HG03280 (cell line): ENCODE results near the gene FBXO31.
"Not testable (repeated sequence)": the region's sequence is repeated elsewhere in the genome, so short reads cannot be mapped to it uniquely, and the experiment has no call there.

Source experiments
- ATAC-seq: cut with Tn5 transposase; IDR thresholded peaks from one replicate; pipeline ENCODE4 v1.9.1; 2021; ENCODE audit warnings: mild to moderate bottlenecking, moderate library complexity; ENCODE audit not compliant: unreplicated experiment

FBXO31 gene

DNA sequence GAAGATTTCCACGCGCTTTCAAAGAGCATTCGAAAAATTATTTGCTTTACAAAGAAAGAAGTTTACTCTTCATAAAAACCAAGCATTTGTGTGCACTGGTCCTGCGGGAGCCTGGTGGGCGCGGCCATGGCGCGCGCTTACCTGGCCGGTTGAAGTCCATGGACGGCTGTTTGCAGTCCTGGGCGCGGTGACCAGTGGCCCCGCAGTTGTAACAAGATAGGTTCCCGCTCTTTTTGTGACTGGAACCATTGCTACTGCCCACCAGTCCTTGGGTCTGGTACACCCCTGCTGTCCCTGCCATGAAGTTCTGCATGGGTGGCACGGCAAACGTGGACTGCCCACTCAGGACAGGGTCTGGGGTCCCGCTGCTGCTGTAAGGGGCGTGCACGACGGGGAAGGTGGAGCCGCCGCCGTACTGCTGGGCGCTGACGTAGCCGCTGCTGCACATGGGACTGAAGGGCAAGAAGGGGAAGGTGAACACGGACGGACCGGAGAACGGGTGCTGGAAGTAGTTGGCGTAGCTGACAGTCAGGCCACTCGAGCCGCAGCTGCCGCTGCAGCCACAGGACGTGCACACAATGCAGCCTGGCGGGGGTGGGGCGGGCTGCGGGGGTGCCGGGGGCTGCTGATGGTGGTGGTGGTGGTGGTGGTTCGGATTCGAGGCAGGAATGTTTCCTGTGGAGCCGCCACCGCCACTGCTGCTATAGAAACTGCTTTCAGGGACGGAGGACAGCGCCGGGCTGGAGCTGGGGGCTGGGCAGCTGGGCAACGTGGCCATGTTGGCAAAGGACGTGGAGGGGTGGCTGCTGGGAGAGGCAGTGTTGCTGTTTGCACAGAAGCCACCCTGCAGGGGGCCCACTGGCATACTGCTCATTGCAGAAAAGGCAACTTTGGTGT, 28.0 kb upstream of the FBXO31 start:
- ATAC-seq = no peak

DNA sequence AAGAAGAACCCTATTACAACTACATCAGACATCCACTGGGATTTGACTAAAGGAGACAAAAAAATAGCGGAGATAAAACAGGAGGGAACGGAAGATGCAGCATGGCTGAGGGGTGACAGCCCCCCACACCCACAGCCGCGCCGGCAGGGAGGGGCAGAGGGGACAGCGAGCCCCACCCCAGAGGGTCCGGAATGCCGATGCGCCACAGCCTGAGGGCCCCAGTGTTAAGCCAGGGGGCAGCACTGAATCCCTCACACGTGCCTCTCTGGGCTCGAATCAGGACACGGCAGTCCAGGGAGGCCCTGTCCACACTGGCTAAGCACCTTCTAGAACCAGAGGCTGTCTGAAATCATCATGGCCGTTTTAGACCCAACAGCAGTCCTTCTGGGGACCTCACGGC, 27.4 kb upstream of the FBXO31 start:
- no peak for ATAC-seq

DNA sequence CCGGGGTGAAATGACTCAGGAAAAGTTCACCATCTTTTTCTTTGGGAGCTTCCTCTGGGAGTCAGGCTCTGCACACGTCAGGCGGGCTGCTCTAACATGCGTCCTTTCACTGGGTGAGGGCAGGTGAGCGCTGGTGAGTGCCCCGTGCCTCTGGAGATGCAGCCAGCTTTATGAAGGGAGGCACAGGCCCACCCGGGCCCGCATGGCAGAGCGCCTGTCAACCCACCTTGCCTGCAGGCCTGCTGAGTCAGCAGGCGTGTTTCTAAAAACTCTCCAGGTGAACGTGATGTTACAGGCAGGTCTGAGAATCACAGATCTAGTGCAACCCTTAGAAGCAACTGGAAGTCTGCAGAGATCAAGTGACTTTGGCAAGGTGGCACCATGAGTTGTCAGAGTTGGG, 27.0 kb upstream of the FBXO31 start:
- no peak for ATAC-seq

DNA sequence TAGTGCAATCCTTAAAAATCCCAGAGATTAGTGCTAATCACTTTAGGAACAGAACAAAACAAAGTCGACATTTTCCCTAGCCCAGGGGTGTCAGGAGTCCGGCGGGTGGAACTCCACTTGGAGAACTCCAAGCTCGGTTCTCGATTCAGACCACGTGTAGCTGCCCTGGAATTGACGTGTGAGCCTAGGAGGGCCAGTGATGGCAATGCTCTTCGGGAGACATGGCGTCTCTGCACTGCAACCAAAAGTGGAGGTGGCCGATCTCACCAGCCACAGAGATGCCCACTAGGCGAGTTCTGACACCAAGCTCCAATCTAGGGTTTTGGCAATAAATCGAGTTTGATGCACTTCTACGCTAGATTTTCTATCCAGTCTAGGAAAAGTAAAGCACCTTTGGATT, 26.2 kb upstream of the FBXO31 start:
- ATAC-seq = no peak

DNA sequence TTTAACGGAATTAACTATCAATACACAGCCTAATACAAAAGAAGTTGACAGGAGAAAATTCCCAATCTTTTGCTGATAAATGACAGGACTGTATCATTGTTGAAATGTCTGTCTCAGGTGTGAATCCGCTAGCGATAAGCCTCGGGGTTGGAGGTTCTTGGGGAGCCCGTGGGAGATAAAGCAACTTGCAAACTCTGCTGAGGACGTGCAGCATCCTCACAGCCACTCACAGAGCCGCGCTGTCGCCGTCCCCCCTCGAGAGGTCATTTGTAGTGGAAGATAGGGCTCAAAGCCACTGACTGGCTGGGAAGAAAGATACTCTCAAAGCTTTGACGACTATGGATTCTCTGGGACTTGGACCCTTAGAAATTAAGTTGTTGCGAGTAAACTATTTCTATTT, 25.6 kb upstream of the FBXO31 start:
- no peak for ATAC-seq

DNA sequence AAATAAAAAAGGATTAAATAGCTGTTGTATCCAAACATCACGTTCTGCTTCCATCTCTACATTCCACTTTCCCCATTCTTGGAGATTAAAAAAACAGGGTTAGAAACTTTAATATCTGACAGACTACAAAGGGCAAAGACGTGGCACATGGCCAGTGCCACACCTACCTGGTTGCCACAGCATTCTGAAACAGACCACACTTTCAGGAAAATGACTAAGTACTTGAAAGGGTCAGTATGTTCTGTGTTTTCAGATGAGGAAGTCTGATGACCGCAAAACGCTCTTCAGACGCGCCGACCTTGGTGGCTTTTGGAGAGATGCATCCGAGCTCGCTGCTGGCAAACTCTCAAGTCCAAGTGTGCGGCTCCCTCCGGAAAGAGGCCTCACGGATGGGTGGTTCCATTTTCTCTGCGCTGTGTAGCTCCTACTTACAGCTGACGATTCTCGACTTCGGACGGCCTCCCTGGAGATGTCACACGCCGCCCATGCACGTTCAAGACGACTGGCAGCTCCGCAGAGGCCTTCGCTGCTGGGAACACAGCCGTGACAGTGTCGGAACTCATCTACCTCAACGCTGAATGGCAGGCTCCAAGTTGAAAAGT, 24.0 kb upstream of the FBXO31 start:
- ATAC-seq = peak; percentile 53

DNA sequence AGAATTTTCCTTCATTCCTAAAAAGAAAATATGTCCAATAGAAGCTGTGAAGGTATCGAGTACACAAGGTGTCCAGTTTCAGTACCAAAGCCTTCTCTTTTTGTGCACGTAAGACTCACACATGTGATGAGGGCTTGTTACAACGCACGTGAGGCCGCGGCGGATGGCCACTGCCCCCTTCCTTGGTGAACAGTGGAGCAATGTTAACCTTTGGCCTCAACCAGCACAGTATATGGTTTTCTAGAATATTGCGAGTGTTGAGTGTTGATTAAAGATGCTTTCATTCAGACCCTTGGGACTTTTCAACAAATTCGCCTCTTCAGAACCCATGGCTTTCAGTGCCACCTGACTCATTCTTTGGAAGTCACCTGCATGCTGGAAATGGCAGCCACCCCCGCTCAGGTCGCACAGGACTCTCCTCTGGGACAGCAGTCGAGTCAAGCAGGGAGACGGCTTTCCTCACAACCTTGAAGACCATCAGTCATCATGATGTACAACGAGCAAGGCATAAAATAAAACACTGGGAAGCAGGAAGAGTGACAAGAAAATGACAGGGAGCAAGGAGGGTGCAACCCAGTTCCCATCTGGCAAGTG, 23.0 kb upstream of the FBXO31 start:
- ATAC-seq = no peak

DNA sequence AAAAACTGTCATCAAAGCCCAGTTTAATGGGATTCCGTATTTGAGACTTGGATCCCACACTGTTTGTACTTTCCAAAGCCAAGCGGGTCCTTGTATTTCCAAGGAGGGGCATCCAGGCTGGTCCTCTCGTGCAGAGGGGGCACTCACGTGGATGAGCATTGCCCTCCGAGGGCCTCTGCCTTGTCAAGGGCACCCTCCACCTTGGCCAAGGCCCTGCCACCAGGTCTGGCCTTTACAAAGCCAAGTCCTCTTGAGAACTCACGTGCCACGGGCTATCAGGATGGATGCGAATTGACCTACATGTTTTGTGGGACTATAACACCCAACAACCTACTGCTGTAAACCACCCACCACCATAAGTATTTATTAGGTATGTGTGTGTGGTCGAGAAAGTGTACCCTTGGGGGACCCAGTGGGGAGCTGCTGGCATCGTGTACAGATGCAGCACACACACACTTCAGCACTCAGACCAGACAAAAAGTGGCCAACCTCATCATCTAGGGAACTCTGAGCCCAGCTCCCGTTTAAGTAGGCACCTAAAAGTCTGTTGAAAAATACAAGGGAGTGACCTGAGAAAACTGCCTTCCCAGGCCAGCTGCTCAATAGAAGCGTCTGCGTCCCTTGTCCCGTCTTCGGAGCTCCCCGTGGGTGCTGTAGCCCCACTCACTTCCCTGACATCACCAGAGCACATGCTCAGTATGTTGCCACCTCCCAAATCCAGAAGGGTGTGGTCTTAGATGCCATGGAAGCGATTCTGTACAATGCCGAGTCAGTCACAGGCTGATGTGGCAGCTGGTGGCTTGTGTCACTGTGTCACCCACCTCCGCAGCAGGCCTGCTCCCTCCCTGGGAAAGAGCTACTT, 21.4 kb upstream of the FBXO31 start:
- no peak for ATAC-seq

DNA sequence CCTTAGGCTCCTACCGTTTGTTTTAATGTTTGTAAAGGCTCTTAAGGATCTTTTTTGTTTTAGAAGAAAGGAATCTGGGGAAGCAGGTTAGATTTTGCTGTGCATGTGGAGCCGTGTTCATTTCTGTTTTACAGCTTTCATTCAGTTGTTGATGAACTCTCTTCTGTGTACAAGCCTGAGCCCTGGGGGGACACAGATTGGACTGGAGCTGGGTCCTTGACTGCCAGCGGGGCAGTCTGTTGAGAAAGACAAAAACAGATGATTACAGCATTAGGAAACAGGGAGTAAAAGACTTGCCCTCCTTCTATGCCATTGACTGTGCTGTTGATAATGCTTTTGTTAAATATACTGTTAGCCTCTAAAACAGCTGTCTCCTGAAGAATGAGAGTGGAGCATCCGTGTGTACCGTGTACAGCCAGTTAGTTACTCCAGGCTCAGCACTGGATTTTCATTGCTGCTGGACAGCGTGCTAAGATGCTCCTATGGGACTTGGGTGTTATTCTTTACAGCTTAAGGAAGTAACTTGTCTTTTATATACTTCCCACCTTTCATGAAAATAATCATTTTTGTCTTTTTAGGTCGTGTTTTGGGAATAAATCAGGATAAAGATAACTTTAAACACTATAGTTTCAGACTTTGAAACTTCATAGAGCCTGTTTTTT, 11.7 kb upstream of the FBXO31 start:
- ATAC-seq = no peak

DNA sequence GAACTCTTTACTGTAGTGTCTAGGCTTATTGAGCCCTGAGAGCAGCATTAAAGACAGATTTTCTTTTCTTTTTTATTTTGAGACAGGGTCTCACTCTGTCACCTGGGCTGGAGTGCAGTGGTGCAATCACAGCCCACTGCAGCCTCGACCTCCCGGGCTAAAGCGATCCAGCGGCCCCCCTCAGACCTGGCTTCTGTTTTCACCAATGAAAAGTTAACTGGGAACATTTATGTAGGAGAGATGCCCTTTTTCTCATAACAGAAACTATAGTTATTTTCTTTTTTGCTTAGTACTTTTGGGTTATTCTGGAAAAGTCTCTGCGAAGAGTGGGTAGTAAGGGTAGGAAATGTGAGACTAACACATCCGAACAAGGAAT, 10.1 kb upstream of the FBXO31 start:
- ATAC-seq = no peak

DNA sequence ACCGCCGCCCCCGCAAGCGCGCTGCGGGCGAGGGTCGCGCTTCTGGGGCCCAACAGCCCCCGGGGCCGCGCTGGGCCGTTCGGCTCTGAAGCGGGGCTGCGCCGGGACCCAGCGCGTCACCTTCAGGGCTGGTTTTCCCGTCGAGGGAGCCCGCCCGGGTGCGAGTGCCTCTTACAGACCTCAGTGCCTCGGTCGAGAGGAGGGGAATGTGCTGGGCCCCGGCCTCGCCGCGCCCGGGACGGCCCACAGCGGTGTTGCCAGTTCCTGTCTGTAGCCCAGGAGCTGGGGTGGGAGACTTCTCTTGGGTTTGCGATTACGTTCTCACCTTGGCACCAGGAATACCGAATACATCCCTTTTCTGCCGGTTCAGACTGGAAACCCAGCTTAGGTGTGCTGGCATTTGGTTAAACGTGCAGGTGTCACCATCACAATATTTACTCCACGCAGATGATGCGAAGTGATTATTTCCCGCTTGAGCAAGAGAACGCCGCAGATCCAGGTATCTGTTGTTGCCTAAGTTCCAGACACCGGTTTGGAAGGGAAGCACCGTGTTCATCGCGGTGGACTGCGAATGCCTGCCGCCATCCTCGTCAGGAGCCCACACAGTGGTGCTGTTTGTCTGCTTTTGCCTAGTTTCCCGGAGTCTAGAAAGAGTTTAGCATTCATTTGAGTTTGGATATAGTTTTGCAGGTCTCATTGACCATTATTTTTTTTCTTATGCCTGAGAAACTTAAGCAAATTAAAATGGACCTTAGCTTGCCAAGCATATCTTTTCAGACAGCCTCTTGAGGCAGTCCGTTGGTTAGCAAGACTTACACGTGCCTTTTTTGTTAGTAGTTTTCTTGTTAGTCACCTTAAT, 9.5 kb upstream of the FBXO31 start:
- peak; percentile 1 for ATAC-seq

DNA sequence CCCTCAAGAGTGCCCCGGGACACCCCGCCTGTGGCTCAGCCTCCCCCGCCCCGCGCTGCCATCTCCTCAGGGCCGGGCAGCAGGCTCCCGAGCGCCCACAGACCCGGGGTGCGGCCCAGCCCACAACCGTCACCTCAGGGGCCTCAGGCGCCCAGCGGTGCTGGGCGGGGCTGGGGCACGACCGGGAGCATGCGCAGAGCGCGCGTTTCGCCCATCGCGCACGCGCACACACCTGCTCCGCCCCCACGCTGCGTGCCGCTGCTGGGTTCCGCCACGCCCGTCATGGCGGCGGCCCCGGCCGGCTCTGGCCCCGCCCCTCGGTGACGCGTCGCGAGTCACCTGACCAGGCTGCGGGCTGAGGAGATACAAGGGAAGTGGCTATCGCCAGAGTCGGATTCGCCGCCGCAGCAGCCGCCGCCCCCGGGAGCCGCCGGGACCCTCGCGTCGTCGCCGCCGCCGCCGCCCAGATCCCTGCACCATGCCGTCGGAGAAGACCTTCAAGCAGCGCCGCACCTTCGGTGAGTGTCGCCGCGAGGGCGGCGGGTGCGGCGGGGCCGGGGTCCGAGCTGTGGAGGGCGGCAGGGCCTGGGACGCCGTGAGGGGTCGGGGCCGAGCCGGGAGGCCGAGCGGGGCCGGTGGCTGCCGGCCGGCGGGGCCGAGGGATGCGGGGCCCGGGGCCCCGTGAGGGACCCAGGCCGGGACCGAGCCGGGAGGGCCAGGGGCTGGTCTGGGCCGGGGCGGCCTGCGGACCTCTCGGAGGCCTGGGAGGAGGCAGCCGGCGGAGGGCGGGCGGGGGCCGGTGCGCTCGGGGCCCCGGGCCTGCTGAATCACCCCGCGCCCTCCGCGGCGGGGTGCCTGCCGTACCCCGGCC, 8.6 kb upstream of the FBXO31 start, which contains the start of gene MAP1LC3B:
MAP1LC3B (plus strand) TSS at position 387 of the 871 bp plus-strand sequence; CDS start at position 479, 92 bp downstream.
- ATAC-seq = peak; percentile 73

DNA sequence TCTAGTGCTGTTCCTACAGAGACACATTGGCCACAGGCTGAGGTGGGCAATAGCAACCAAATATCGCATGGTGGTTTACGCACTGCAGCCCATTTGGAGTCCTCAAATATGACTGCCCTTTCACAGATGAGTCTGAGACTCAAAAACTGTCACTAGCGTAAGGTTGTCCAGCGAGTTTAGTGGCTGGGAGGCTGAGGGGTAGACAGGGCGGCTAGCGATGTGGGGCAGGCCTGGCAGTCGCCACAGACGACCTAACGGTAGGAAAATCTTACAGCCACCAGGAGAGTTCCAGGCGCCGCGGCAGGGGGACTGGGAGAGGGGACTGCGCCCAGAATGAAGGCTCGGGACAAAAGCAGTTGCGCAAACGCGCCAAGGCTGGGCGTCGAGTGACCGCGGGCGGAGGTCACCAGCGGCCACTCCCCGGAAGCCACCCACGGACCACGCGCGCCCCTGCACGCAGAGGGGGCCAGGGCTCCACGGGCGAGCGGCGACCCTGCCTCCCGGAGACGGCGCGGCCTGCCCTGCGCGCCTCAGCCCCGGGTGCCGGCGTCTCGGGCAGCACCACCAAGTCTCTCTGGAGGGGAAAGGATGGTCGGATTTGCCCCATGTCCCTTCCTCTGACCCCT, 7.9 kb upstream of the FBXO31 start:
- ATAC-seq = no peak

DNA sequence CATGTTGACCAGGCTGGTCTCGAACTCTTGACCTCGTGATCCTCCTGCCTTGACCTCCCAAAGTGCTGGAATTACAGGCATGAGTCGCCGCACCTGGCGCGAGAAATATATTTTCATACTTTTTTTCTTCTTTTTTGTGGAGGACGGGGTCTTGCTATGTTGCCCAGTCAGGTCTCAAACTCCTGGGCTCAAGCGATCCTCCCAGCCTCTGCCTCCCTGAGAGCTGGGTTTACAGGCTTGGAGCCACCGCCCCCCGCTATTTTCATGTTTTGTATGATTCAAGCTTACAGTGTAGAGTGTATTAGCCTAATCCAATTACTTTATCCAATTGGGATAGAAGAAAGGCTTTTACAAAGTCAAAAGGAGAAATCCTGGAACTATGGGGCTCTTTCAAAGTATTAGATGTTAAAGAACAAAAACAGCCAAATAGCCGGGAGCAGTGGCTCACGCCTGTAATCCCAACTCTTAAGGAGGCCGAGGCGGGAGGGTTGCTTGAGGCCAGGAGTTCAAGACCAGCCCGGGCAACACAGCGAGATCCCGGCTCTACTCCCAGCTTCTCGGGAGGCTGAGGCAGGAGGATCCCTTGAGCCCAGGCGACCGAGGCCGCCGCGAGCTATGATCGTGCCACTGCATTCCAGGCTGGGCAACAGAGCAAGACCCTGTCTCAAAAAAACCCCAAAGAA, 7.2 kb upstream of the FBXO31 start:
- ATAC-seq = no peak

DNA sequence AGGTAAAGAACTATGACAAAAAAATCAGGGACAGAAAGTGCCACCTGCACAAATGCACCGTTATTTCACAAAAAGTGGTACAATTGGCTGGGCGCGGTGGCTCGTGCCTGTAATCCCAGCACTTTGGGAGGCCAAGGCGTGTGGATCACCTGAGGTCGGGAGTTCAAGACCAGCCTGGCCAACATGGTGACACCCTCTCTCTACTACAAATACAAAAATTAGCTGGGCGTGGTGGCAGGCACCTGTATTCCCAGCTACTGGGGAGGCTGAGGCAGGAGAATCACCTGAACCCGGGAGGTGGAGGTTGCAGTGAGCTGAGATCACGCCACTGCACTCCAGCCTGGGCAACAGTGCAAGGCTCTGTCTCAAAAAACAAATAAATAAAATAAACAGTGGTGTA, 6.3 kb upstream of the FBXO31 start:
- ATAC-seq = not testable (repeated sequence)

DNA sequence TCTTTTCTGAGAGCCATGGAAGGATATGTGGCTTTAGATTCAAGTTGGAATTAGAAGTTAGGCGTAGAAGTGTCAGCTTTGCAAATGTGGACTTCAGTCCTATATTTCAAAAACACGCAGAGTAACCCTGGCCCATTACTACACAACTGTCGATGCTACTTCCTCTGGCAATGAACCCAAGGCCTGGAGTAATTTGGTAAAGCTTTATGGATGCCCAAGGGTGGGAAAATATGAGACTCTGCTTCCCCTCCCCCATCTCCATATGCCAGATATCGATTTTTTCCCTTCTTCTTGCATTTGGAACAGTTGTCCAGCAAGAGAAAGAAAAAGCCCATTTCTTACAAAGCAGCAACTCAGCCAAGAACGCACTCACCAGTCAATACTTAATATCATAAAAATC, 5.7 kb upstream of the FBXO31 start:
- no peak for ATAC-seq

DNA sequence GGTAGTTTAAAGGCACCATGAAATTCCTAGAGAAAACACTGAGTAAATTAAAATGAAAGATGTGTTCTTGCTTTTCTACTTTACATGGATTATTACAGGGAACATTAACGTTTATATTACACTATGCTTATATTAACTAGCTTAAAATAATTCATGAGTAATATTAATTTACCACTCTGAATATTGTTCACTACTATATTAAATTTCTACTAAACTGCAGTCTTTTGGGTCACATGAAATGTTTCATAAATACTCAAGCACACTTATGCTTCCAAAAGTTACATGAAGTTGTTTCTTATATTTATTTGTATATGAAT, 5.2 kb upstream of the FBXO31 start:
- no peak for ATAC-seq
